Adrenal gland (tissue), 12 donors: ENCODE measurements around the gene RRBP1. TPM values are rescaled to one million over a fixed set of nuclear protein-coding genes. Genes with fewer than 3 reads are reported as not detected.

Experiments
- DNase-seq, 7 donors: peaks; one replicate each; pipeline ENCODE4 v3.0.0-alpha.2; 2019 to 2020
- H3K27ac ChIP-seq, 5 donors: fragments of 200-600 bp; sonication (generic) in 4 of 5; 1 replicate in 3 of 5; 2 replicates in 2 of 5; pipeline versions ENCODE4 v1.5.1 to v1.8.0; 2016 to 2020; ENCODE audit warnings: mild to moderate bottlenecking in 1 of 5
- H3K27me3 ChIP-seq: fragments of 200-600 bp; 2 replicates; pipeline ENCODE4 v1.8.0; 2021
- H3K36me3 ChIP-seq, 2 donors: fragments of 200-600 bp; replicated peaks in 1 of 2; 1 replicate in 1 of 2; 2 replicates in 1 of 2; pipeline versions ENCODE4 v1.5.1 to v1.8.0; 2018 to 2022
- H3K4me1 ChIP-seq, 2 donors: fragments of 200-600 bp; replicated peaks in 1 of 2; 1 replicate in 1 of 2; 2 replicates in 1 of 2; pipeline versions ENCODE4 v1.5.1 to v1.8.0; 2018 to 2021
- H3K4me3 ChIP-seq, 4 donors: fragments of 200-600 bp; sonication (generic) in 3 of 4; one replicate each; pipeline ENCODE4 v1.5.1; 2016 to 2018
- H3K9me3 ChIP-seq, 3 donors: fragments of 200-600 bp; sonication (generic) in 1 of 3; replicated peaks in 1 of 3; 1 replicate in 2 of 3; 2 replicates in 1 of 3; pipeline versions ENCODE4 v1.5.1 to v1.8.0; 2016 to 2021
- POLR2A ChIP-seq, 2 donors: fragments of 450-650 bp; IDR thresholded peaks; one replicate each; pipeline ENCODE4 v1.6.1; 2017; ENCODE audit warnings: antibody characterized with exemption in 2 of 2, mild to moderate bottlenecking in 2 of 2, moderate library complexity in 1 of 2
- WGBS, 4 donors: extraction: QIAGEN DNeasy Blood & Tissue Kit in 2 of 4; methylation state at CpG; one replicate each; pipeline versions ENCODE4 v1.1.5 to v1.1.7; 2013 to 2017; 5-methylcytosine and 5-hydroxymethylcytosine counted together
- intact Hi-C, 2 donors: fragments of 100-400 bp; cut with DNase I; formaldehyde crosslinking; loops; one replicate each; pipeline versions ENCODE4 v1.14.1 to v1.15.0; 2022 to 2023
- polyA plus RNA-seq, 3 donors: library from polyadenylated mRNA; stranded (reverse); fragments of 200-250 nt in 2 of 3; fragments of 350-450 nt in 1 of 3; fragmentation: Illumina TruSeq in 1 of 3; extraction: RNeasy Lipid Tissue Mini Kit (QIAGEN cat#74804) in 1 of 3; gene quantifications; one replicate each; pipeline ENCODE4 v1.2.3, GENCODE V29; 2013 to 2014
- total RNA-seq, 9 donors: library from RNA; depleted of rRNA in 4 of 9; stranded (reverse); fragments of >200 nt in 4 of 9; fragments of 120-200 nt in 1 of 9; fragmentation: NEBNext Ultra II Directional in 1 of 9; extraction: Animal tissue kit (Norgen Biotek cat#: 25700) in 1 of 9; gene quantifications; one replicate each; pipeline versions ENCODE4 v1.1.0 to v1.2.4, GENCODE V29; 2013 to 2023
- TF ChIP-seq, protein P1 (sequence below), 6 experiments: fragments of 450-650 bp in 4 of 6; fragments of 200-600 bp in 2 of 6; sonication (generic) in 1 of 6; IDR thresholded peaks; 1 replicate in 5 of 6; 2 replicates in 1 of 6; pipeline versions ENCODE4 v1.5.1 to v1.8.0; 2016 to 2021; ENCODE audit warnings: antibody characterized with exemption in 6 of 6, mild to moderate bottlenecking in 2 of 6, moderate library complexity in 1 of 6
- donor health status: healthy with polysubstance abuse.
- donor health status: Bipolar disorder and iron deficiency.
- donor health status: DM: yes; HTN: yes; CAD: no.
- donor health status: DM: no; HTN: no; CAD: no.
- donor health status: DM: no; HTN: no; CAD: no.
- donor health status: DM: yes; HTN: yes; CAD: no.

The RRBP1 gene
- total and polyA plus RNA-seq, 12 donors, result 73.9 to 261 (median 122) TPM

DNA sequence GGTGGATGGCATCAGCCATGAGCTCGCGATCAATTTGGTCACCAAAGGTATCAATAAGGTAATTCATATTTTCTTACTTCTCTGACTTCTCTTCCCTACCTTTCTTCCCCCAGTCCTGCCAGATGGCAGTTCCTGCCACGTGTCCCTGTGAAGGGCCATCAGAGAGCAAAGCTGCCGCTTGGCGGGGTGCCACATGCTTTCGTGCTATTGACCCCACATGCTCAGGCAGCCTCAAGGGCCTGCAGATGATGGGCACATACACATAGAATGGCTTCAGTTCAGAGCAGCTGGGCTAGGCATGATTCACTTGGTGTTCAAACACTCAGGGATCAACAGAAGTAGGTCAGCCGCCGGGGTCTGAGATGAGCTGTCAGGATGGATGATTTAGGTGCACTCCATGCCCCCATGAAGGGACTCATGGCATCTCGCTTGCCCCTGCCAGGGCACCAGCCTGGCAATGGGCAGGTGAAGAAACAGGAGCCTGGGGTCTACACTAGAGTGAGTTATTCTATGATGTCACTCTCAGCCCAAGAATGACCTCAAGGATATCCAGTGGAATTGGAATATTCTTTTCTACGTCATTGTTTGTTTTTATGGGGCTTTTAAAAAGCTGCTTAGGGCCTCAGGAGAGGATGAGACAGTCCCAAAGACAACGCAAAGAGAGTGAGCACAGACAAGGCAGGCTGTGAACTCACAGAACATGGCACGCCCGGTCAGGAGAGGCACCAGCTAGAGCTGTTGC is 43.2 kb upstream of the RRBP1 start:
- H3K4me1 ChIP-seq, result no peaks in the 10 kb centered on the region
- peak in 1 of 7 donors; percentile 5 for DNase-seq
- intact Hi-C loops, result no loop called here
- no peaks in the 10 kb centered on the region for H3K36me3 ChIP-seq
- H3K4me3 ChIP-seq, result no peak overlapping the region
- no peak overlapping the region for H3K27ac ChIP-seq
- H3K9me3 ChIP-seq, result no peaks in the 10 kb centered on the region
- H3K27me3 ChIP-seq, result no peaks in the 10 kb centered on the region
- WGBS, 4 donors, result 72 to 80% (median 72%) methylated on average over 7 to 13 of the region's 13 CpGs
- TF ChIP-seq, protein P1, sequence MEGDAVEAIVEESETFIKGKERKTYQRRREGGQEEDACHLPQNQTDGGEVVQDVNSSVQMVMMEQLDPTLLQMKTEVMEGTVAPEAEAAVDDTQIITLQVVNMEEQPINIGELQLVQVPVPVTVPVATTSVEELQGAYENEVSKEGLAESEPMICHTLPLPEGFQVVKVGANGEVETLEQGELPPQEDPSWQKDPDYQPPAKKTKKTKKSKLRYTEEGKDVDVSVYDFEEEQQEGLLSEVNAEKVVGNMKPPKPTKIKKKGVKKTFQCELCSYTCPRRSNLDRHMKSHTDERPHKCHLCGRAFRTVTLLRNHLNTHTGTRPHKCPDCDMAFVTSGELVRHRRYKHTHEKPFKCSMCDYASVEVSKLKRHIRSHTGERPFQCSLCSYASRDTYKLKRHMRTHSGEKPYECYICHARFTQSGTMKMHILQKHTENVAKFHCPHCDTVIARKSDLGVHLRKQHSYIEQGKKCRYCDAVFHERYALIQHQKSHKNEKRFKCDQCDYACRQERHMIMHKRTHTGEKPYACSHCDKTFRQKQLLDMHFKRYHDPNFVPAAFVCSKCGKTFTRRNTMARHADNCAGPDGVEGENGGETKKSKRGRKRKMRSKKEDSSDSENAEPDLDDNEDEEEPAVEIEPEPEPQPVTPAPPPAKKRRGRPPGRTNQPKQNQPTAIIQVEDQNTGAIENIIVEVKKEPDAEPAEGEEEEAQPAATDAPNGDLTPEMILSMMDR (IDR thresholded peaks at IDR 0.05), result no peak
- TF ChIP-seq POLR2A (IDR thresholded peaks at IDR 0.05), result no peak

GRCh38 chr20:17723301-17723691 is 41.3 kb upstream of the RRBP1 start:
- H3K4me3 ChIP-seq, result no peak overlapping the region
- 84 to 92% (median 89%) methylated on average over 5 of the region's 5 CpGs for WGBS, 4 donors
- H3K27ac ChIP-seq, result no peak overlapping the region
- no peaks in the 10 kb centered on the region for H3K9me3 ChIP-seq
- no peaks in the 10 kb centered on the region for H3K36me3 ChIP-seq
- no peaks in the 10 kb centered on the region for H3K4me1 ChIP-seq
- no peak for DNase-seq
- intact Hi-C loops, result no loop called here
- no peaks in the 10 kb centered on the region for H3K27me3 ChIP-seq
- TF ChIP-seq, protein P1 (IDR thresholded peaks at IDR 0.05), result no peak
- TF ChIP-seq POLR2A (IDR thresholded peaks at IDR 0.05), result no peak

GRCh38 chr20:17722493-17723300 is 40.7 kb upstream of the RRBP1 start:
- 76 to 86% (median 79%) methylated on average over 14 of the region's 14 CpGs for WGBS, 4 donors

More at GRCh38 chr20:17722493-17723300, 40.7 kb upstream of the RRBP1 start:
- TF ChIP-seq, protein P1 (IDR thresholded peaks at IDR 0.05), result no peak
- TF ChIP-seq POLR2A (IDR thresholded peaks at IDR 0.05), result no peak
- no peak for DNase-seq
- Histone ChIP-seq H3K36me3 (no peaks in the 10 kb centered on the region), H3K27me3 (no peaks in the 10 kb centered on the region), H3K4me1 (no peaks in the 10 kb centered on the region), H3K9me3 (no peaks in the 10 kb centered on the region), H3K4me3 (no peak overlapping the region), H3K27ac (no peak overlapping the region)
- intact Hi-C loops, result no loop called here
